GM12878 (cell line): ENCODE measurements around the gene FGGY. TPM values are rescaled to one million over a fixed set of nuclear protein-coding genes. Genes with fewer than 3 reads are reported as not detected.

Experiments used
- ATAC-seq: fragments of 200-7000 bp; cut with Tn5 transposase; 3 replicates; pipeline ENCODE4 v1.9.1; 2020; ENCODE audit warnings: mild to moderate bottlenecking, moderate library complexity
- BruUV-seq: library from RNA; stranded (reverse); fragments of 400-500 nt; replicated peaks from 2 replicates; lab custom pipeline; 2021; lab: Mats Ljungman, UMichigan
- CTCF ChIA-PET: fragments of 300-600 bp; sonication (Branson Sonifier 250); formaldehyde crosslinking; extraction: SDS; loops from one replicate; lab custom pipeline; 2021; ENCODE audit warnings: inconsistent platforms; lab: Yijun Ruan, JAX
- POLR2A ChIA-PET: fragments of 350-600 bp; formaldehyde crosslinking; extraction: SDS; loops from one replicate; lab custom pipeline; 2021; ENCODE audit warnings: inconsistent platforms; lab: Charles Lee
- RAD21 ChIA-PET: fragments of 300-600 bp; sonication (Branson Sonifier 250); formaldehyde crosslinking; loops from one replicate; lab custom pipeline; 2023; ENCODE audit warnings: antibody characterized with exemption; ENCODE audit not compliant: unreplicated experiment; lab: Charles Lee
- SMC1A ChIA-PET: fragments of 300-600 bp; sonication (Branson Sonifier 250); formaldehyde crosslinking; loops from one replicate; lab custom pipeline; 2023; ENCODE audit not compliant: unreplicated experiment, uncharacterized antibody; lab: Charles Lee
- DNase-seq: peaks from one replicate; pipeline ENCODE4 v3.0.0-alpha.2; 2011; ENCODE audit warnings: low read depth, low spot score
- FAIRE-seq: peaks from 3 replicates; lab custom pipeline; 2011; peaks lifted over from hg19 to GRCh38; lab: Jason Lieb, UNC
- H2AFZ ChIP-seq: 2 replicates; pipeline ENCODE4 v1.6.0; 2011; ENCODE audit warnings: low read depth, low read length, control low read depth; ENCODE audit not compliant: control insufficient read depth
- H3K27ac ChIP-seq: 2 replicates; pipeline ENCODE4 v1.5.1; 2011; ENCODE audit warnings: control low read depth; ENCODE audit not compliant: control insufficient read depth, insufficient read depth
- H3K27me3 ChIP-seq, 2 experiments: replicated peaks in 1 of 2; 2 replicates each; pipeline versions ENCODE4 v1.6.0 to v1.6.1; 2011; ENCODE audit warnings: low read length in 1 of 2; ENCODE audit not compliant: control insufficient read depth in 2 of 2, insufficient read depth in 2 of 2
- H3K36me3 ChIP-seq, 2 experiments: 2 replicates each; pipeline ENCODE4 v1.5.1; 2011; ENCODE audit warnings: low read length in 1 of 2; ENCODE audit not compliant: control insufficient read depth in 2 of 2, insufficient read depth in 2 of 2
- H3K4me1 ChIP-seq: 2 replicates; pipeline ENCODE4 v1.6.1; 2011; ENCODE audit warnings: mild to moderate bottlenecking, low read length, moderate library complexity, mixed read lengths; ENCODE audit not compliant: control insufficient read depth, insufficient read depth
- H3K4me2 ChIP-seq: 2 replicates; pipeline ENCODE4 v1.6.0; 2011; ENCODE audit warnings: control low read depth; ENCODE audit not compliant: control insufficient read depth, insufficient read depth
- H3K4me3 ChIP-seq: fragments of 200-600 bp; sonication (generic); 2 replicates; pipeline ENCODE4 v1.5.1; 2016
- H3K79me2 ChIP-seq: 2 replicates; pipeline ENCODE4 v1.6.0; 2011; ENCODE audit warnings: low read length; ENCODE audit not compliant: control insufficient read depth, insufficient read depth
- H3K9ac ChIP-seq: 2 replicates; pipeline ENCODE4 v1.8.0; 2011; ENCODE audit warnings: low read length, control low read depth, mixed read lengths; ENCODE audit not compliant: control insufficient read depth, insufficient read depth
- H3K9me3 ChIP-seq: replicated peaks from 3 replicates; pipeline ENCODE4 v1.5.1; 2011; ENCODE audit warnings: mild to moderate bottlenecking, low read length; ENCODE audit not compliant: control insufficient read depth, insufficient read depth
- H4K20me1 ChIP-seq: 2 replicates; pipeline ENCODE4 v1.6.0; 2011; ENCODE audit not compliant: control insufficient read depth, insufficient read depth
- KAT2A ChIP-seq: conservative IDR thresholded peaks from 2 replicates; pipeline ENCODE4 v1.6.1; 2011; ENCODE audit warnings: low read depth, low read length; ENCODE audit not compliant: control insufficient read depth
- MEF2B ChIP-seq: fragments of 450-650 bp; IDR thresholded peaks from 2 replicates; pipeline ENCODE4 v1.6.1; 2018; ENCODE audit warnings: mild to moderate bottlenecking, moderate library complexity; ENCODE audit not compliant: partially characterized antibody, poor library complexity, severe bottlenecking
- MXI1 ChIP-seq: fragments of 150-350 bp; IDR thresholded peaks from 2 replicates; pipeline ENCODE4 v1.6.1; 2011; ENCODE audit warnings: low read depth, mild to moderate bottlenecking, inconsistent platforms, low read length, improper control_type of control experiment
- NFIC ChIP-seq: IDR thresholded peaks from 2 replicates; pipeline ENCODE4 v1.6.1; 2012; ENCODE audit warnings: low read depth, mild to moderate bottlenecking, inconsistent platforms, low read length, moderate library complexity
- SP1 ChIP-seq: IDR thresholded peaks from one replicate; pipeline ENCODE4 v1.6.1; 2011; ENCODE audit warnings: low read depth, low read length
- STAT3 ChIP-seq: IDR thresholded peaks from 2 replicates; pipeline ENCODE4 v1.6.1; 2011; ENCODE audit warnings: low read depth, low read length, improper control_type of control experiment
- TBL1XR1 ChIP-seq: IDR thresholded peaks from 2 replicates; pipeline ENCODE4 v1.6.1; 2012; ENCODE audit warnings: low read depth, low read length, improper control_type of control experiment
- TCF12 ChIP-seq: IDR thresholded peaks from 2 replicates; pipeline ENCODE4 v1.6.1; 2011; ENCODE audit warnings: low read depth, mild to moderate bottlenecking, low read length
- ZNF24 ChIP-seq: fragments of 450-650 bp; IDR thresholded peaks from 2 replicates; pipeline ENCODE4 v1.6.1; 2017; ENCODE audit warnings: antibody characterized with exemption, mild to moderate bottlenecking
- WGBS: methylation state at CpG from one replicate; pipeline ENCODE4 v1.1.6; 2016; ENCODE audit warnings: low lambda C conversion rate; ENCODE audit not compliant: insufficient replicate concordance, insufficient coverage; ENCODE audit errors: missing lambda C conversion rate; 5-methylcytosine and 5-hydroxymethylcytosine counted together
- in situ Hi-C: fragments of 300-500 bp; cut with MboI; formaldehyde crosslinking; loops from 9 replicates; pipeline ENCODE4 v1.14.3; 2018; ENCODE audit warnings: mixed read lengths
- intact Hi-C: fragments of 100-400 bp; cut with micrococcal nuclease; formaldehyde crosslinking; loops from one replicate; pipeline ENCODE4 v1.14.2; 2022; ENCODE audit not compliant: unreplicated experiment
- polyA plus RNA-seq, 11 experiments: library from polyadenylated mRNA; depleted of rRNA in 4 of 11; unstranded in 6 of 11; stranded (reverse) in 5 of 11; fragments of >200 nt; fragmentation: Nextera tagmentation in 4 of 11; fragmentation: Illumina TruSeq in 1 of 11; extraction: Ambion mirVana in 4 of 11; extraction: Trizol in 1 of 11; gene quantifications; 1 replicate in 1 of 11; 2 replicates in 10 of 11; pipeline versions ENCODE4 v1.2.1 to v1.2.3, GENCODE V29; 2011 to 2016; ENCODE audit warnings: inconsistent platforms in 2 of 11, missing spikeins in 2 of 11, low read depth in 1 of 11
- total RNA-seq, 4 experiments: library from RNA; depleted of rRNA in 3 of 4; stranded (reverse); fragments of >200 nt in 3 of 4; fragmentation: Illumina TruSeq in 1 of 4; extraction: Trizol in 1 of 4; gene quantifications; 2 replicates each; pipeline versions ENCODE4 v1.2.1 to v1.2.3, GENCODE V29; 2013 to 2021
- TF ChIP-seq, protein P1 (sequence below): fragments of 450-650 bp; formaldehyde crosslinking; IDR thresholded peaks from 2 replicates; pipeline ENCODE4 v1.4.0; 2022; ENCODE audit warnings: mild to moderate bottlenecking, moderate library complexity
- TF ChIP-seq, protein P2 (sequence below): IDR thresholded peaks from 2 replicates; pipeline ENCODE4 v1.6.1; 2012; ENCODE audit warnings: low read length, inconsistent platforms

The FGGY gene
- total and polyA plus RNA-seq, 10 of the 15 experiments (the other 5 are each of a cell fraction or from before 2014, with no cell fraction given) = 6.2 to 11.9 (median 7.5) TPM

DNA sequence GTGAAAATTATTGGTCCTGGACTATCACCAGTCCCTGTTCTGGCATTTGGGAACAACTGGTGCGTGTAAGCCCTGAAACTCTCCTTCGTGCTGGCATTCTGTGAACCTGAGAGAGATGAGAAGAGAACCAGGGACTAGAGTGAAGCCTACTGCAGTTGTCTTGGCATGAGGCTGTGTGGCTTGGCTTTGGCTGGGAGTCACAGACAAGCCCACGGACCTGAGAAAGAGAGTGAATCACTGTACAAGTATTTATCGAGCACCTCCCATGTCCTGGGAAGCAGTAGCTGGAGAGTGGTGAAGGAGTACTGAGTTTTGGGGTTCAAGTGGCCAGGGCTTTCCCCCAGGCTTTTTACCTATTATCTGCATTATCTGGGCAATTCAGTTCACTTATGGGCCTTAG is 63.3 kb downstream of the FGGY start (continued):
- TF ChIP-seq, protein P1, sequence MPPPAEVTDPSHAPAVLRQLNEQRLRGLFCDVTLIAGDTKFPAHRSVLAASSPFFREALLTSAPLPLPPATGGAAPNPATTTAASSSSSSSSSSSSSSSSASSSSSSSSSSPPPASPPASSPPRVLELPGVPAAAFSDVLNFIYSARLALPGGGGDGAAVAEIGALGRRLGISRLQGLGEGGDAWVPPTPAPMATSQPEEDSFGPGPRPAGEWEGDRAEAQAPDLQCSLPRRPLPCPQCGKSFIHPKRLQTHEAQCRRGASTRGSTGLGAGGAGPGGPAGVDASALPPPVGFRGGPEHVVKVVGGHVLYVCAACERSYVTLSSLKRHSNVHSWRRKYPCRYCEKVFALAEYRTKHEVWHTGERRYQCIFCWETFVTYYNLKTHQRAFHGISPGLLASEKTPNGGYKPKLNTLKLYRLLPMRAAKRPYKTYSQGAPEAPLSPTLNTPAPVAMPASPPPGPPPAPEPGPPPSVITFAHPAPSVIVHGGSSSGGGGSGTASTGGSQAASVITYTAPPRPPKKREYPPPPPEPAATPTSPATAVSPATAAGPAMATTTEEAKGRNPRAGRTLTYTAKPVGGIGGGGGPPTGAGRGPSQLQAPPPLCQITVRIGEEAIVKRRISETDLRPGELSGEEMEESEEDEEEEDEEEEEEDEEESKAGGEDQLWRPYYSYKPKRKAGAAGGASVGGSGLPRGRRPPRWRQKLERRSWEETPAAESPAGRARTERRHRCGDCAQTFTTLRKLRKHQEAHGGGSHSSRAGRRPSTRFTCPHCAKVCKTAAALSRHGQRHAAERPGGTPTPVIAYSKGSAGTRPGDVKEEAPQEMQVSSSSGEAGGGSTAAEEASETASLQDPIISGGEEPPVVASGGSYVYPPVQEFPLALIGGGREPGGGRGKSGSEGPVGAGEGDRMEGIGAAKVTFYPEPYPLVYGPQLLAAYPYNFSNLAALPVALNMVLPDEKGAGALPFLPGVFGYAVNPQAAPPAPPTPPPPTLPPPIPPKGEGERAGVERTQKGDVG = no peak
- TF ChIP-seq, protein P2, sequence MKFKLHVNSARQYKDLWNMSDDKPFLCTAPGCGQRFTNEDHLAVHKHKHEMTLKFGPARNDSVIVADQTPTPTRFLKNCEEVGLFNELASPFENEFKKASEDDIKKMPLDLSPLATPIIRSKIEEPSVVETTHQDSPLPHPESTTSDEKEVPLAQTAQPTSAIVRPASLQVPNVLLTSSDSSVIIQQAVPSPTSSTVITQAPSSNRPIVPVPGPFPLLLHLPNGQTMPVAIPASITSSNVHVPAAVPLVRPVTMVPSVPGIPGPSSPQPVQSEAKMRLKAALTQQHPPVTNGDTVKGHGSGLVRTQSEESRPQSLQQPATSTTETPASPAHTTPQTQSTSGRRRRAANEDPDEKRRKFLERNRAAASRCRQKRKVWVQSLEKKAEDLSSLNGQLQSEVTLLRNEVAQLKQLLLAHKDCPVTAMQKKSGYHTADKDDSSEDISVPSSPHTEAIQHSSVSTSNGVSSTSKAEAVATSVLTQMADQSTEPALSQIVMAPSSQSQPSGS = no peak
- no peak for TF ChIP-seq MXI1
- TF ChIP-seq KAT2A = no peak
- TF ChIP-seq NFIC = no peak
- no peak for TF ChIP-seq TBL1XR1
- no peak for TF ChIP-seq TCF12

DNA sequence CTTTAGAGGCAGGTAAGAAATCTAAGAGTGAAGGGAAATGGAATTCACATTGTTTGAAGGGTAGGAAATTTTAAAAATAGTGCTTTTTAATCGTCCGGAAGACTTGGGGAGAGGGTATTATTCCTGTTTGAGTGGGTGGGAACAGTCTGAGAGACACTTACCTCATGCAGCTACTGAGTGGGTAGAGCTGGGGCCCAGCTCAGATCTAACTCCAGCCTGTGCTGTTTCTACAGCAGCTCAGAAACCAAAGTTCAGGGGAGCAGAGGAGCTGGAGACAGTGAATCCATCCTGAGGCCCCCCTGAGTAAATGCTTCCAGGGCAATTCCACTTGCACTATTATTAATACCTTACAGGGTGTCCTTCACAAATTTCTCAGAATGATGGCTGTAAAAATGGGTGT is 63.8 kb downstream of the FGGY start:
- ATAC-seq = no peak
- in situ Hi-C loops (no loop called here), intact Hi-C loops (no loop called here)
- SMC1A ChIA-PET = no interaction called here
- H3K27ac ChIP-seq = no peak overlapping the region
- TF ChIP-seq SP1 (no peak), ZNF24 (no peak), MEF2B (no peak), STAT3 (no peak)
- no peak overlapping the region for H2AFZ ChIP-seq
- H3K4me1 ChIP-seq = no peaks in the 10 kb centered on the region
- no peaks in the 10 kb centered on the region for H3K79me2 ChIP-seq
- FAIRE-seq = no peak
- no peaks in the 10 kb centered on the region for H4K20me1 ChIP-seq
- RAD21 ChIA-PET = no interaction called here
- H3K4me2 ChIP-seq = no peak overlapping the region
- BruUV-seq = no TSS peak
- H3K9ac ChIP-seq = no peak overlapping the region
- H3K4me3 ChIP-seq = no peak overlapping the region
- POLR2A ChIA-PET = no interaction called here
- no peaks in the 10 kb centered on the region for H3K36me3 ChIP-seq
- 71% methylated on average over 2 of the region's 2 CpGs for WGBS
- H3K9me3 ChIP-seq = no peaks in the 10 kb centered on the region
- no peak for DNase-seq
- no peaks in the 10 kb centered on the region for H3K27me3 ChIP-seq
- CTCF ChIA-PET = no interaction called here
